IMR-90 (cell line): ENCODE measurements around the gene TRDMT1. TPM values are rescaled to one million over a fixed set of nuclear protein-coding genes. Genes with fewer than 3 reads are reported as not detected.

Experiments used
- ATAC-seq: fragments of 200-7000 bp; cut with Tn5 transposase; 2 replicates; pipeline ENCODE4 v1.9.1; 2020; ENCODE audit warnings: low read depth, mild to moderate bottlenecking, moderate library complexity
- BruUV-seq: library from RNA; stranded (reverse); fragments of 400-500 nt; replicated peaks from 2 replicates; lab custom pipeline; 2021; lab: Mats Ljungman, UMichigan
- CTCF ChIA-PET: fragments of 300-600 bp; formaldehyde crosslinking; extraction: SDS; loops from one replicate; lab custom pipeline; 2021; ENCODE audit warnings: antibody characterized with exemption; lab: Yijun Ruan, JAX
- POLR2A ChIA-PET: fragments of 300-600 bp; sonication (Branson Sonifier 250); formaldehyde crosslinking; loops from one replicate; lab custom pipeline; 2022; ENCODE audit warnings: antibody characterized with exemption; ENCODE audit not compliant: unreplicated experiment; lab: Charles Lee
- DNase-seq: peaks from one replicate; pipeline ENCODE4 v3.0.0; 2013
- H2AFZ ChIP-seq: replicated peaks from 2 replicates; pipeline ENCODE3; 2013; ENCODE audit warnings: low read length, mild to moderate bottlenecking; ENCODE audit not compliant: poor library complexity
- H2AK5ac ChIP-seq: 2 replicates; pipeline ENCODE4 v1.6.1; 2013; ENCODE audit warnings: low read depth, low read length, inconsistent platforms
- H2AK9ac ChIP-seq: replicated peaks from 2 replicates; pipeline ENCODE3; 2013; ENCODE audit warnings: mild to moderate bottlenecking, low read depth, low read length, moderate library complexity; ENCODE audit not compliant: poor library complexity
- H2BK120ac ChIP-seq: 2 replicates; pipeline ENCODE4 v1.6.1; 2013; ENCODE audit warnings: low read depth, low read length, inconsistent platforms
- H2BK15ac ChIP-seq: 3 replicates; pipeline ENCODE4 v1.6.1; 2013; ENCODE audit warnings: low read depth, low read length, inconsistent platforms
- H2BK20ac ChIP-seq: 2 replicates; pipeline ENCODE4 v1.6.1; 2013; ENCODE audit warnings: low read depth, mild to moderate bottlenecking, inconsistent platforms, low read length, moderate library complexity
- H2BK5ac ChIP-seq: 2 replicates; pipeline ENCODE4 v1.6.1; 2013; ENCODE audit warnings: mild to moderate bottlenecking, low read depth, low read length, inconsistent platforms; ENCODE audit not compliant: poor library complexity, severe bottlenecking
- H3K14ac ChIP-seq: replicated peaks from 2 replicates; pipeline ENCODE4 v1.6.1; 2013; ENCODE audit warnings: low read depth, low read length, inconsistent platforms
- H3K18ac ChIP-seq: 2 replicates; pipeline ENCODE4 v1.6.1; 2013; ENCODE audit warnings: low read depth, low read length, control low read depth
- H3K23ac ChIP-seq: 2 replicates; pipeline ENCODE4 v1.6.1; 2013; ENCODE audit warnings: low read depth, low read length, inconsistent platforms
- H3K27ac ChIP-seq: 2 replicates; pipeline ENCODE4 v1.5.1; 2013; ENCODE audit warnings: mild to moderate bottlenecking, control low read depth, low read length; ENCODE audit not compliant: insufficient read depth
- H3K27me3 ChIP-seq: 2 replicates; pipeline ENCODE4 v1.6.1; 2013; ENCODE audit warnings: low read length; ENCODE audit not compliant: control insufficient read depth, insufficient read depth
- H3K36me3 ChIP-seq: 2 replicates; pipeline ENCODE4 v1.6.1; 2013; ENCODE audit warnings: low read length, mixed read lengths; ENCODE audit not compliant: control insufficient read depth, insufficient read depth
- H3K4ac ChIP-seq: 2 replicates; pipeline ENCODE4 v1.6.1; 2013; ENCODE audit warnings: low read depth, low read length, inconsistent platforms
- H3K4me1 ChIP-seq: 2 replicates; pipeline ENCODE4 v1.6.1; 2013; ENCODE audit warnings: low read length, mixed read lengths; ENCODE audit not compliant: control insufficient read depth, insufficient read depth
- H3K4me2 ChIP-seq: 2 replicates; pipeline ENCODE4 v1.6.1; 2013; ENCODE audit warnings: low read depth, mild to moderate bottlenecking, control low read depth, low read length, moderate library complexity
- H3K4me3 ChIP-seq: 2 replicates; pipeline ENCODE4 v1.5.1; 2013; ENCODE audit warnings: low read depth, mild to moderate bottlenecking, control low read depth, low read length, moderate library complexity; ENCODE audit not compliant: insufficient read depth
- H3K56ac ChIP-seq: 2 replicates; pipeline ENCODE4 v1.6.1; 2013; ENCODE audit warnings: low read length, inconsistent platforms; ENCODE audit not compliant: insufficient read depth; ENCODE audit errors: extremely low read depth
- H3K79me1 ChIP-seq, 2 experiments: 2 replicates each; pipeline ENCODE4 v1.6.1; 2013; ENCODE audit warnings: low read length in 2 of 2, inconsistent platforms in 1 of 2, low read depth in 1 of 2
- H3K9ac ChIP-seq: 2 replicates; pipeline ENCODE4 v1.6.1; 2013; ENCODE audit warnings: low read depth, low read length, control low read depth
- H3K9me1 ChIP-seq: 2 replicates; pipeline ENCODE4 v1.6.1; 2013; ENCODE audit warnings: low read length, inconsistent platforms; ENCODE audit not compliant: insufficient read depth
- H3K9me3 ChIP-seq: 2 replicates; pipeline ENCODE4 v1.6.1; 2013; ENCODE audit warnings: low read length; ENCODE audit not compliant: control insufficient read depth, insufficient read depth
- H4K20me1 ChIP-seq: 2 replicates; pipeline ENCODE4 v1.6.1; 2013; ENCODE audit warnings: low read length, inconsistent platforms; ENCODE audit not compliant: insufficient read depth
- H4K5ac ChIP-seq: 2 replicates; pipeline ENCODE4 v1.6.1; 2013; ENCODE audit warnings: mild to moderate bottlenecking, low read depth, low read length, control low read depth
- H4K8ac ChIP-seq, 2 experiments: 2 replicates each; pipeline ENCODE4 v1.6.1; 2013; ENCODE audit warnings: low read depth in 2 of 2, low read length in 2 of 2, control low read depth in 1 of 2, inconsistent platforms in 1 of 2
- H4K91ac ChIP-seq: 2 replicates; pipeline ENCODE4 v1.6.1; 2013; ENCODE audit warnings: low read depth, low read length, inconsistent platforms; ENCODE audit not compliant: insufficient read depth
- BHLHE40 ChIP-seq: fragments of 150-350 bp; IDR thresholded peaks from 2 replicates; pipeline ENCODE4 v1.6.1; 2016; ENCODE audit warnings: mild to moderate bottlenecking, low read depth, low read length
- CEBPB ChIP-seq: IDR thresholded peaks from 2 replicates; pipeline ENCODE4 v1.6.1; 2012; ENCODE audit warnings: low read depth, low read length, improper control_type of control experiment
- CHD1 ChIP-seq: IDR thresholded peaks from 2 replicates; pipeline ENCODE4 v1.6.1; 2012; ENCODE audit warnings: low read depth, low read length, improper control_type of control experiment
- FOS ChIP-seq: fragments of 150-350 bp; IDR thresholded peaks from 2 replicates; pipeline ENCODE4 v1.6.1; 2016; ENCODE audit warnings: low read depth, low read length
- MAFK ChIP-seq: IDR thresholded peaks from 2 replicates; pipeline ENCODE4 v1.6.1; 2012; ENCODE audit warnings: low read depth, low read length, improper control_type of control experiment
- MAZ ChIP-seq: IDR thresholded peaks from 2 replicates; pipeline ENCODE4 v1.6.1; 2012; ENCODE audit warnings: low read depth, mild to moderate bottlenecking, low read length, improper control_type of control experiment, moderate library complexity, borderline replicate concordance
- MXI1 ChIP-seq: IDR thresholded peaks from 2 replicates; pipeline ENCODE4 v1.6.1; 2012; ENCODE audit warnings: low read depth, mild to moderate bottlenecking, low read length, moderate library complexity, borderline replicate concordance
- NFE2L2 ChIP-seq: fragments of 150-350 bp; IDR thresholded peaks from 2 replicates; pipeline ENCODE4 v1.6.1; 2016; ENCODE audit warnings: low read depth, mild to moderate bottlenecking, low read length
- POLR2A ChIP-seq: IDR thresholded peaks from 2 replicates; pipeline ENCODE4 v1.6.1; 2012; ENCODE audit warnings: mild to moderate bottlenecking, low read depth, low read length
- RAD21 ChIP-seq: IDR thresholded peaks from 2 replicates; pipeline ENCODE4 v1.6.1; 2012; ENCODE audit warnings: low read length, improper control_type of control experiment
- RCOR1 ChIP-seq: IDR thresholded peaks from 2 replicates; pipeline ENCODE4 v1.6.1; 2012; ENCODE audit warnings: mild to moderate bottlenecking, low read length, improper control_type of control experiment; ENCODE audit not compliant: insufficient replicate concordance
- RFX5 ChIP-seq: IDR thresholded peaks from 2 replicates; pipeline ENCODE4 v1.8.0; 2012; ENCODE audit warnings: low read depth, mild to moderate bottlenecking, low read length, moderate library complexity
- SMC3 ChIP-seq: fragments of 150-350 bp; IDR thresholded peaks from 2 replicates; pipeline ENCODE4 v1.6.1; 2016; ENCODE audit warnings: low read depth, mild to moderate bottlenecking, antibody characterized with exemption, low read length, moderate library complexity
- WGBS, 2 experiments: methylation state at CpG; one replicate each; pipeline versions ENCODE4 v1.1.5 to v1.1.7; 2013; ENCODE audit warnings: missing lambda C conversion rate in 2 of 2; ENCODE audit not compliant: insufficient read length in 1 of 2; ENCODE audit errors: extremely low coverage in 2 of 2; 5-methylcytosine and 5-hydroxymethylcytosine counted together
- dilution Hi-C: fragments of 300-500 bp; cut with HindIII; formaldehyde crosslinking; loops from one replicate; pipeline ENCODE4 v1.14.3; 2018; ENCODE audit warnings: low sequenced_read_pairs; ENCODE audit not compliant: unreplicated experiment
- in situ Hi-C: fragments of 300-500 bp; cut with MboI; formaldehyde crosslinking; loops from 3 replicates; pipeline ENCODE4 v1.14.3; 2019; ENCODE audit warnings: low sequenced_read_pairs, inconsistent platforms, mixed read lengths
- intact Hi-C: fragments of 100-400 bp; cut with micrococcal nuclease; formaldehyde crosslinking; loops from 2 replicates; pipeline ENCODE4 v1.10.0; 2022
- polyA plus RNA-seq, 3 experiments: library from polyadenylated mRNA; depleted of rRNA; stranded (reverse); fragments of >200 nt; gene quantifications; 2 replicates each; pipeline ENCODE4 v1.2.3, GENCODE V29; 2012; ENCODE audit warnings: low replicate concordance in 1 of 3
- total RNA-seq: library from RNA; depleted of rRNA; stranded (reverse); fragments of >200 nt; gene quantifications from 2 replicates; pipeline ENCODE4 v1.2.3, GENCODE V29; 2012
- TF ChIP-seq, protein P1 (sequence below): conservative IDR thresholded peaks from 2 replicates; pipeline ENCODE4 v1.5.1; 2012; ENCODE audit warnings: mild to moderate bottlenecking, low read depth, low read length, improper control_type of control experiment
- TF ChIP-seq, protein P2 (sequence below): fragments of 150-350 bp; IDR thresholded peaks from 2 replicates; pipeline ENCODE4 v1.6.1; 2017; ENCODE audit warnings: mild to moderate bottlenecking, antibody characterized with exemption, low read length, low read depth
- TF ChIP-seq, protein P3 (sequence below): fragments of 150-350 bp; IDR thresholded peaks from 2 replicates; pipeline ENCODE4 v1.6.1; 2016; ENCODE audit warnings: low read depth, mild to moderate bottlenecking, low read length, moderate library complexity, borderline replicate concordance

TRDMT1 gene
- total and polyA plus RNA-seq, 2 of the 4 experiments (the other 2 are of a cell fraction), result 2.1 to 4.7 TPM

DNA sequence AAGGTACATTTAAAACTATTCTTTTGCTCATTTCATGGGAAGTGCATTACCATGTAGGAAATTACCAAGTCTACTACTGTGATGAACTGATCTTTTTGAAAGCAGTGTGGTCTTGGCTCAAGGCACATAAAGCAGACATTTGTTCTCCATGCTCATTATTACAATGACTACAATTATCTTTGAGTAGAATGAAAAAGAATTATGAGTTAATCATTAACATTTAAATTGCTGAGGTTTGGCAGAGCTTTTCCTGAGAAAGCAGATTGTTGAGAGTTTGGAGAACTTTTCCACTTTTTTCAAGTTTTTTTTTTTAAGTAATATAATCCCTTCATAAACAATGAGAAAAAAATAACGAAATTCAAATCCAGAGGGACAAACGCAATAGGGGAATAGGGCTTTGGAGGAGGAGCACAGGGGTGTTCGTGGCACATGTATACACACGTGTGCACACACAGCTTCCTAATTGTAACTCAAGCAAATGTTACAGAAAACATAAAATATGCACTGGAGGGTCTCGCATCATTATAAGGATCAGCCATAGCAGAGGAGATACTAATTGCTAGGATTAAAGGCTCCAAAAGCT is 62.9 kb downstream of the TRDMT1 start:
- POLR2A ChIA-PET, result no interaction called here
- Histone ChIP-seq H3K4me2 (no peak overlapping the region), H3K18ac (no peak overlapping the region), H4K8ac (no peak overlapping the region), H2AK9ac (no peak overlapping the region), H3K14ac (no peak overlapping the region), H3K79me1 (no peaks in the 10 kb centered on the region), H2BK20ac (no peak overlapping the region), H3K4ac (no peak overlapping the region), H4K20me1 (no peaks in the 10 kb centered on the region), H3K9me1 (no peaks in the 10 kb centered on the region; the same call in 1 of the 2 replicates), H3K23ac (no peak overlapping the region), H2BK5ac (no peak overlapping the region), H2BK15ac (no peak overlapping the region), H4K91ac (no peak overlapping the region), H3K27ac (no peak overlapping the region), H4K5ac (no peak overlapping the region), H3K4me3 (no peak overlapping the region), H3K56ac (no peak overlapping the region), H3K9ac (no peak overlapping the region), H3K9me3 (no peaks in the 10 kb centered on the region), H2AFZ (no peak overlapping the region), H2AK5ac (no peak overlapping the region), H3K4me1 (no peaks in the 10 kb centered on the region), H2BK120ac (no peak overlapping the region), H3K27me3 (no peaks in the 10 kb centered on the region), H3K36me3 (no peaks in the 10 kb centered on the region)
- in situ Hi-C loops, result no loop called here
- WGBS, 2 experiments, result no CpG with 5 or more reads among the region's 5 CpGs
- intact Hi-C loops, result no loop called here
- dilution Hi-C loops, result no loop called here
- TF ChIP-seq, protein P1, sequence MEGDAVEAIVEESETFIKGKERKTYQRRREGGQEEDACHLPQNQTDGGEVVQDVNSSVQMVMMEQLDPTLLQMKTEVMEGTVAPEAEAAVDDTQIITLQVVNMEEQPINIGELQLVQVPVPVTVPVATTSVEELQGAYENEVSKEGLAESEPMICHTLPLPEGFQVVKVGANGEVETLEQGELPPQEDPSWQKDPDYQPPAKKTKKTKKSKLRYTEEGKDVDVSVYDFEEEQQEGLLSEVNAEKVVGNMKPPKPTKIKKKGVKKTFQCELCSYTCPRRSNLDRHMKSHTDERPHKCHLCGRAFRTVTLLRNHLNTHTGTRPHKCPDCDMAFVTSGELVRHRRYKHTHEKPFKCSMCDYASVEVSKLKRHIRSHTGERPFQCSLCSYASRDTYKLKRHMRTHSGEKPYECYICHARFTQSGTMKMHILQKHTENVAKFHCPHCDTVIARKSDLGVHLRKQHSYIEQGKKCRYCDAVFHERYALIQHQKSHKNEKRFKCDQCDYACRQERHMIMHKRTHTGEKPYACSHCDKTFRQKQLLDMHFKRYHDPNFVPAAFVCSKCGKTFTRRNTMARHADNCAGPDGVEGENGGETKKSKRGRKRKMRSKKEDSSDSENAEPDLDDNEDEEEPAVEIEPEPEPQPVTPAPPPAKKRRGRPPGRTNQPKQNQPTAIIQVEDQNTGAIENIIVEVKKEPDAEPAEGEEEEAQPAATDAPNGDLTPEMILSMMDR, result no peak
- TF ChIP-seq FOS (no peak), CHD1 (no peak), MXI1 (no peak), RCOR1 (no peak), MAFK (no peak), MAZ (no peak), NFE2L2 (no peak), SMC3 (no peak), BHLHE40 (no peak), RAD21 (no peak), RFX5 (no peak), POLR2A (no peak), CEBPB (no peak)
- TF ChIP-seq, protein P2, sequence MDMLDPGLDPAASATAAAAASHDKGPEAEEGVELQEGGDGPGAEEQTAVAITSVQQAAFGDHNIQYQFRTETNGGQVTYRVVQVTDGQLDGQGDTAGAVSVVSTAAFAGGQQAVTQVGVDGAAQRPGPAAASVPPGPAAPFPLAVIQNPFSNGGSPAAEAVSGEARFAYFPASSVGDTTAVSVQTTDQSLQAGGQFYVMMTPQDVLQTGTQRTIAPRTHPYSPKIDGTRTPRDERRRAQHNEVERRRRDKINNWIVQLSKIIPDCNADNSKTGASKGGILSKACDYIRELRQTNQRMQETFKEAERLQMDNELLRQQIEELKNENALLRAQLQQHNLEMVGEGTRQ, result no peak
- TF ChIP-seq, protein P3, sequence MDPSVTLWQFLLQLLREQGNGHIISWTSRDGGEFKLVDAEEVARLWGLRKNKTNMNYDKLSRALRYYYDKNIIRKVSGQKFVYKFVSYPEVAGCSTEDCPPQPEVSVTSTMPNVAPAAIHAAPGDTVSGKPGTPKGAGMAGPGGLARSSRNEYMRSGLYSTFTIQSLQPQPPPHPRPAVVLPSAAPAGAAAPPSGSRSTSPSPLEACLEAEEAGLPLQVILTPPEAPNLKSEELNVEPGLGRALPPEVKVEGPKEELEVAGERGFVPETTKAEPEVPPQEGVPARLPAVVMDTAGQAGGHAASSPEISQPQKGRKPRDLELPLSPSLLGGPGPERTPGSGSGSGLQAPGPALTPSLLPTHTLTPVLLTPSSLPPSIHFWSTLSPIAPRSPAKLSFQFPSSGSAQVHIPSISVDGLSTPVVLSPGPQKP, result no peak
- ATAC-seq (no peak), DNase-seq (no peak)
- CTCF ChIA-PET, result interaction anchor here (0.6 kb wide), 1 partner anchor 18 kb away, joined by 6 read pairs; no protein-coding TSS in a partner anchor
- no TSS peak for BruUV-seq
